HepG2 (cell line): ENCODE measurements around the gene BGN. TPM values are rescaled to one million over a fixed set of nuclear protein-coding genes. Genes with fewer than 3 reads are reported as not detected.

Source experiments
- ATAC-seq: fragments of 200-7000 bp; cut with Tn5 transposase; 3 replicates; pipeline ENCODE4 v1.9.1; 2020; ENCODE audit warnings: mild to moderate bottlenecking, moderate library complexity
- BruUV-seq: library from RNA; stranded (reverse); fragments of 400-500 nt; replicated peaks from 2 replicates; lab custom pipeline; 2021; lab: Mats Ljungman, UMichigan
- CTCF ChIA-PET: fragments of 300-600 bp; formaldehyde crosslinking; extraction: SDS; loops from one replicate; lab custom pipeline; 2021; ENCODE audit warnings: low total read pairs, inconsistent platforms, low intra/inter-chr PET ratio; lab: Yijun Ruan, JAX
- POLR2A ChIA-PET: fragments of 350-600 bp; sonication (Branson Sonifier 250); formaldehyde crosslinking; loops from one replicate; lab custom pipeline; 2020; ENCODE audit warnings: antibody characterized with exemption, inconsistent platforms; lab: Yijun Ruan, JAX
- DNase-seq: peaks from one replicate; pipeline ENCODE4 v3.0.0-alpha.2; 2015; ENCODE audit warnings: low spot score
- FAIRE-seq: peaks from 3 replicates; lab custom pipeline; 2011; peaks lifted over from hg19 to GRCh38; lab: Jason Lieb, UNC
- H2AFZ ChIP-seq: one replicate; pipeline ENCODE4 v1.6.1; 2011; ENCODE audit warnings: low read length, inconsistent platforms
- H3K27ac ChIP-seq: fragments of 300-600 bp; 3 replicates; pipeline ENCODE4 v1.8.0; 2011; ENCODE audit warnings: mixed run types, mild to moderate bottlenecking, mixed read lengths, low read length, inconsistent platforms; ENCODE audit not compliant: insufficient read depth; ENCODE audit errors: extremely low read length
- H3K27me3 ChIP-seq, 2 experiments: fragments of 200-600 bp in 1 of 2; 2 replicates in 1 of 2; 3 replicates in 1 of 2; pipeline versions ENCODE4 v1.6.0 to v1.8.0; 2011; ENCODE audit warnings: low read length in 2 of 2, mild to moderate bottlenecking in 2 of 2, moderate library complexity in 2 of 2, inconsistent platforms in 1 of 2; ENCODE audit not compliant: insufficient read depth in 2 of 2, control insufficient read depth in 1 of 2
- H3K36me3 ChIP-seq, 2 experiments: fragments of 200-600 bp in 1 of 2; replicated peaks in 1 of 2; 2 replicates in 1 of 2; 3 replicates in 1 of 2; pipeline versions ENCODE4 v1.5.1 to v1.8.0; 2011; ENCODE audit warnings: low read length in 2 of 2, inconsistent platforms in 1 of 2; ENCODE audit not compliant: insufficient read depth in 2 of 2, control insufficient read depth in 1 of 2
- H3K4me1 ChIP-seq: 2 replicates; pipeline ENCODE4 v1.5.1; 2012; ENCODE audit warnings: low read length, inconsistent platforms; ENCODE audit not compliant: insufficient read depth
- H3K4me2 ChIP-seq: 2 replicates; pipeline ENCODE4 v1.6.0; 2011; ENCODE audit warnings: low read depth, low read length, inconsistent platforms
- H3K4me3 ChIP-seq, 3 experiments: fragments of 200-600 bp in 1 of 3; sonication (generic), shearing (Covaris generic) in 1 of 3; replicated peaks in 1 of 3; 2 replicates each; pipeline ENCODE4 v1.5.1; 2011 to 2016; ENCODE audit warnings: low read length in 3 of 3, inconsistent platforms in 2 of 3, low read depth in 2 of 3, mild to moderate bottlenecking in 2 of 3, control low read depth in 1 of 3, mixed read lengths in 1 of 3; ENCODE audit not compliant: insufficient read depth in 1 of 3
- H3K79me2 ChIP-seq: one replicate; pipeline ENCODE4 v1.6.1; 2011; ENCODE audit warnings: low read length, inconsistent platforms; ENCODE audit not compliant: insufficient read depth
- H3K9ac ChIP-seq: 2 replicates; pipeline ENCODE4 v1.6.0; 2011; ENCODE audit warnings: mild to moderate bottlenecking, low read depth, low read length, inconsistent platforms; ENCODE audit not compliant: insufficient read depth
- H3K9me3 ChIP-seq: 2 replicates; pipeline ENCODE4 v1.5.1; 2012; ENCODE audit warnings: mild to moderate bottlenecking, low read length
- H4K20me1 ChIP-seq: 2 replicates; pipeline ENCODE4 v1.6.0; 2011; ENCODE audit warnings: inconsistent platforms, mild to moderate bottlenecking, low read length, moderate library complexity; ENCODE audit not compliant: insufficient read depth
- BCL3 ChIP-seq: sonication (generic); formaldehyde crosslinking; IDR thresholded peaks from 2 replicates; pipeline ENCODE4 v1.5.1; 2020; ENCODE audit warnings: mild to moderate bottlenecking, missing genetic modification reagents, moderate library complexity
- CENPBD1 ChIP-seq: sonication (generic); formaldehyde crosslinking; IDR thresholded peaks from 2 replicates; pipeline ENCODE4 v1.8.0; 2022; ENCODE audit warnings: missing genetic modification reagents, low read depth, mild to moderate bottlenecking, borderline replicate concordance
- HDAC6 ChIP-seq: fragments of 200-600 bp; sonication (generic); IDR thresholded peaks from 2 replicates; pipeline ENCODE4 v1.7.0; 2017; ENCODE audit warnings: mild to moderate bottlenecking, antibody characterized with exemption, low read length, low read depth
- JARID2 ChIP-seq: sonication (generic); formaldehyde crosslinking; IDR thresholded peaks from 2 replicates; pipeline ENCODE4 v1.8.1; 2023; ENCODE audit warnings: missing genetic modification reagents, inconsistent platforms; ENCODE audit not compliant: insufficient replicate concordance
- KLF16 ChIP-seq, 2 experiments: sonication (generic) in 1 of 2; formaldehyde crosslinking in 1 of 2; IDR thresholded peaks; 2 replicates each; pipeline versions ENCODE4 v1.6.1 to v1.8.0; 2016 to 2023; ENCODE audit warnings: missing genetic modification reagents in 2 of 2, missing compliant biosample characterization in 1 of 2
- NONO ChIP-seq, 2 experiments: fragments of 450-650 bp in 1 of 2; sonication (generic) in 1 of 2; formaldehyde crosslinking in 1 of 2; IDR thresholded peaks in 1 of 2; conservative IDR thresholded peaks in 1 of 2; 2 replicates each; pipeline versions ENCODE4 v1.6.1 to v1.8.0; 2017 to 2022; ENCODE audit warnings: mild to moderate bottlenecking in 1 of 2, missing genetic modification reagents in 1 of 2, moderate library complexity in 1 of 2
- RARG ChIP-seq: sonication (generic); formaldehyde crosslinking; IDR thresholded peaks from 2 replicates; pipeline ENCODE4 v1.4.0; 2020; ENCODE audit warnings: low read depth, mild to moderate bottlenecking, missing genetic modification reagents
- REXO4 ChIP-seq: sonication (generic); formaldehyde crosslinking; IDR thresholded peaks from 2 replicates; pipeline ENCODE4 v1.8.0; 2022; ENCODE audit warnings: missing genetic modification reagents, mild to moderate bottlenecking, borderline replicate concordance
- SNAPC2 ChIP-seq: sonication (generic); formaldehyde crosslinking; IDR thresholded peaks from 2 replicates; pipeline ENCODE4 v1.8.1; 2022; ENCODE audit warnings: mild to moderate bottlenecking, missing genetic modification reagents
- TCF7L2 ChIP-seq: IDR thresholded peaks from 2 replicates; pipeline ENCODE4 v1.6.1; 2011; ENCODE audit warnings: mild to moderate bottlenecking, low read depth, low read length, moderate library complexity
- ZBTB44 ChIP-seq: sonication (generic); formaldehyde crosslinking; IDR thresholded peaks from 2 replicates; pipeline ENCODE4 v1.4.0; 2020; ENCODE audit warnings: missing genetic modification reagents
- ZBTB46 ChIP-seq: sonication (generic); formaldehyde crosslinking; IDR thresholded peaks from 2 replicates; pipeline ENCODE4 v1.4.0; 2020; ENCODE audit warnings: mild to moderate bottlenecking, missing genetic modification reagents, borderline replicate concordance
- ZFP90 ChIP-seq: sonication (generic); formaldehyde crosslinking; IDR thresholded peaks from 2 replicates; pipeline ENCODE4 v1.8.0; 2022; ENCODE audit warnings: missing genetic modification reagents, mild to moderate bottlenecking, inconsistent platforms, borderline replicate concordance
- ZNF230 ChIP-seq: sonication (generic); formaldehyde crosslinking; IDR thresholded peaks from 2 replicates; pipeline ENCODE4 v1.4.0; 2020; ENCODE audit warnings: mild to moderate bottlenecking, missing genetic modification reagents
- ZNF335 ChIP-seq: sonication (generic); formaldehyde crosslinking; IDR thresholded peaks from 2 replicates; pipeline ENCODE4 v1.4.0; 2020; ENCODE audit warnings: missing genetic modification reagents
- ZNF430 ChIP-seq: sonication (generic); formaldehyde crosslinking; IDR thresholded peaks from 2 replicates; pipeline ENCODE4 v1.9.0; 2021; ENCODE audit warnings: mild to moderate bottlenecking, missing genetic modification reagents
- ZNF446 ChIP-seq: sonication (generic); formaldehyde crosslinking; IDR thresholded peaks from 2 replicates; pipeline ENCODE4 v1.5.0; 2020; ENCODE audit warnings: mild to moderate bottlenecking, missing genetic modification reagents
- ZNF780A ChIP-seq: sonication (generic); formaldehyde crosslinking; IDR thresholded peaks from 2 replicates; pipeline ENCODE4 v1.8.0; 2022; ENCODE audit warnings: mild to moderate bottlenecking, missing genetic modification reagents, moderate library complexity
- WGBS: methylation state at CpG from one replicate; pipeline ENCODE4 v1.1.6; 2017; ENCODE audit warnings: low lambda C conversion rate; 5-methylcytosine and 5-hydroxymethylcytosine counted together
- in situ Hi-C: cut with HindIII; loops from 2 replicates; pipeline ENCODE4 v1.10.0; 2017; ENCODE audit warnings: low pct_unique_long_range_greater_than_20kb; ENCODE audit not compliant: extremely low pct_ligation_motif_present
- intact Hi-C: fragments of 100-400 bp; cut with micrococcal nuclease; formaldehyde crosslinking; loops from one replicate; pipeline ENCODE4 v1.10.0; 2022; ENCODE audit not compliant: unreplicated experiment
- polyA plus RNA-seq, 8 experiments: library from polyadenylated mRNA; depleted of rRNA in 3 of 8; stranded (reverse) in 7 of 8; unstranded in 1 of 8; fragments of >200 nt; fragmentation: Illumina TruSeq in 4 of 8; extraction: Trizol in 4 of 8; gene quantifications; 2 replicates each; pipeline versions ENCODE4 v1.2.1 to v1.2.3, GENCODE V29; 2011 to 2016; ENCODE audit warnings: low read depth in 4 of 8, missing spikeins in 1 of 8, mixed read lengths in 1 of 8; ENCODE audit not compliant: insufficient read depth in 1 of 8
- total RNA-seq, 5 experiments: library from RNA; depleted of rRNA; stranded (reverse); fragments of >200 nt; fragmentation: Illumina TruSeq; extraction: Trizol; gene quantifications; 2 replicates each; pipeline ENCODE4 v1.2.3, GENCODE V29; 2016; ENCODE audit warnings: low read depth in 1 of 5

BGN gene
- total and polyA plus RNA-seq, 2 of the 13 experiments (the other 11 are each of a cell fraction or from before 2014, with no cell fraction given): 0.18 to 0.63 TPM

- no peaks in the 10 kb centered on the region for H3K79me2 ChIP-seq
- no peak overlapping the region for H3K4me2 ChIP-seq
- WGBS: no CpG with 5 or more reads among the region's 12 CpGs
- TF ChIP-seq SNAPC2 (CRISPR knock-in tag) (no peak), TCF7L2 (no peak), RARG (CRISPR knock-in tag) (no peak), BCL3 (CRISPR knock-in tag) (no peak), ZNF780A (CRISPR knock-in tag) (no peak), HDAC6 (no peak), JARID2 (CRISPR knock-in tag) (no peak), CENPBD1 (no peak), ZNF430 (CRISPR knock-in tag) (no peak), ZNF446 (CRISPR knock-in tag) (no peak), ZFP90 (CRISPR knock-in tag) (no peak), ZNF230 (no peak), REXO4 (CRISPR knock-in tag) (no peak), ZBTB44 (CRISPR knock-in tag) (no peak), ZBTB46 (no peak), ZNF335 (CRISPR knock-in tag) (no peak), KLF16 (CRISPR knock-in tag; IDR thresholded peaks at IDR 0.05) (no peak), NONO (IDR thresholded peaks at IDR 0.05) (no peak), NONO (CRISPR knock-in tag; conservative IDR thresholded peaks at IDR 0.05) (no peak)
- no peaks in the 10 kb centered on the region for H4K20me1 ChIP-seq
- H3K9me3 ChIP-seq: no peaks in the 10 kb centered on the region
- POLR2A ChIA-PET: no interaction called here
- intact Hi-C loops: no loop called here
- in situ Hi-C loops: no loop called here
- DNase-seq: no peak
- H3K4me3 ChIP-seq: no peak overlapping the region
- no peak; the same call in 2 of the 3 replicates for ATAC-seq
- H2AFZ ChIP-seq: no peak overlapping the region
- H3K27me3 ChIP-seq: peaks cover 3 to 7% of the 10 kb centered on the region in 2 experiments; a peak in 2 of 5 replicates
- no peaks in the 10 kb centered on the region for H3K36me3 ChIP-seq
- no peak overlapping the region for H3K9ac ChIP-seq
- no peak overlapping the region for H3K27ac ChIP-seq
- no TSS peak for BruUV-seq
- CTCF ChIA-PET: no interaction called here
- H3K4me1 ChIP-seq: no peaks in the 10 kb centered on the region
- FAIRE-seq: no peak
These were observed 27.5 kb downstream of the BGN start for GRCh38 chrX:153522259-153522658.
